ENCODE results near the gene TNFRSF19.

Gene TNFRSF19

GRCh38 chr13:23724196-23724970, 154.2 kb downstream of the TNFRSF19 start:
- DNase-seq = no peak

All from hematopoietic multipotent progenitor cell treated with erythropoietin and hydrocortisone succinate and interleukin-3 and kit ligand, for 4 days (in vitro differentiated cells).